Psoas muscle (tissue), 8 donors: Measurements from ENCODE around the gene PDZD7. TPM values are rescaled to one million over a fixed set of nuclear protein-coding genes. Genes with fewer than 3 reads are reported as not detected.

Source experiments
- ATAC-seq, 4 donors: fragments of 200-7000 bp; cut with Tn5 transposase; one replicate each; pipeline ENCODE4 v1.9.1; 2020; ENCODE audit warnings: moderate library complexity in 3 of 4, mild to moderate bottlenecking in 2 of 4
- DNase-seq, 2 donors: peaks; one replicate each; pipeline ENCODE4 v3.0.0-alpha.2; 2020
- H3K27ac ChIP-seq: fragments of 200-600 bp; one replicate; pipeline ENCODE4 v1.8.0; 2022
- H3K27me3 ChIP-seq, 3 donors: fragments of 200-600 bp in 1 of 3; one replicate each; pipeline versions ENCODE4 v1.6.1 to v1.8.0; 2013 to 2022; ENCODE audit warnings: low read length in 2 of 3, mild to moderate bottlenecking in 2 of 3, moderate library complexity in 1 of 3; ENCODE audit not compliant: insufficient read depth in 3 of 3
- H3K36me3 ChIP-seq, 2 donors: fragments of 200-600 bp in 1 of 2; one replicate each; pipeline versions ENCODE4 v1.6.1 to v1.8.0; 2013 to 2022; ENCODE audit warnings: low read depth in 1 of 2, mild to moderate bottlenecking in 1 of 2, moderate library complexity in 1 of 2; ENCODE audit not compliant: insufficient read depth in 1 of 2
- H3K4me1 ChIP-seq: fragments of 200-600 bp; one replicate; pipeline ENCODE4 v1.8.0; 2022
- H3K4me3 ChIP-seq: fragments of 200-600 bp; one replicate; pipeline ENCODE4 v1.8.0; 2022; ENCODE audit warnings: mild to moderate bottlenecking
- H3K9me3 ChIP-seq: fragments of 200-600 bp; one replicate; pipeline ENCODE4 v1.8.0; 2022
- WGBS, 3 donors: extraction: QIAGEN DNeasy Blood & Tissue Kit; methylation state at CpG; one replicate each; pipeline versions ENCODE4 v1.1.6 to v1.1.7; 2013; 5-methylcytosine and 5-hydroxymethylcytosine counted together
- intact Hi-C, 2 donors: fragments of 100-400 bp; cut with DNase I; formaldehyde crosslinking; loops; one replicate each; pipeline versions ENCODE4 v1.11.0 to v1.14.2; 2022
- polyA plus RNA-seq, 3 donors: library from polyadenylated mRNA; stranded (reverse); fragments of 200-250 nt; gene quantifications; one replicate each; pipeline ENCODE4 v1.2.3, GENCODE V29; 2013
- total RNA-seq, 4 donors: library from RNA; stranded (reverse); fragmentation: NEBNext Ultra II Directional in 2 of 4; extraction: Animal tissue kit (Norgen Biotek cat#: 25700) in 2 of 4; gene quantifications; one replicate each; pipeline versions ENCODE4 v1.2.1 to v1.2.4, GENCODE V29; 2021 to 2023
- TF ChIP-seq, protein P1 (sequence below): fragments of 200-600 bp; IDR thresholded peaks from one replicate; pipeline ENCODE4 v1.8.0; 2022; ENCODE audit warnings: antibody characterized with exemption
- donor health status: healthy with polysubstance abuse.
- donor health status: DM: no; HTN: no; CAD: no; lungs with moderate emphysema.
- donor health status: Bipolar disorder and iron deficiency.
- donor health status: healthy.
- donor health status: DM: yes; HTN: yes; CAD: no.
- donor health status: DM: no; HTN: no; CAD: no.
- donor health status: DM: no; HTN: no; CAD: no.
- donor health status: DM: yes; HTN: yes; CAD: no.

PDZD7 gene
- total and polyA plus RNA-seq, 7 donors, result 0.04 to 0.54 (median 0.08) TPM; not detected in 2

DNA sequence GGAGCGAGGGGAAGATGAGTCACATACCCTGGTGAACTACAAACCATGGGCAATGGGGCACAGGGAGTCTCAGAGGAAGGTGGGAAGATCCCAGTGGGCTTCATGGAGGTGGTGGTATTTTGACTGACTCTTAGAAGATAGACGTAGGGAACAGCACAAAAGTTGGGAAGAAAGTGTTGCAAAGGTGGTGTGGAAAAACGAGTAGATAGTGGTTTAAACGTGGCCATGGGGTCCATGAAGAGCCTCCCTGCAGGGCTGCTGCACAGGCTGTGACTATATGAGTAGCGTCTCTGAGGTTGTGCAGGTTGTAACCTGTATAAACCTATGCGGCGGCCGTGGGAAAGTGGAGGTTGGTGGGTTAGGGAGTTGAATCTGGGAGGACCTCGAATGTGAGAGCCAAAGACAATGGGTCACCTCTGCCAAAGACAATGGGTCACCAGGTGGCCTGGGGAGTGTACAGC is 17.5 kb downstream of the PDZD7 start:
- H3K36me3 ChIP-seq, result no peaks in the 10 kb centered on the region
- H3K4me3 ChIP-seq, result no peak overlapping the region
- H3K27me3 ChIP-seq, result peaks cover 0 to 4% (median 2%) of the 10 kb centered on the region in 3 donors
- TF ChIP-seq, protein P1, sequence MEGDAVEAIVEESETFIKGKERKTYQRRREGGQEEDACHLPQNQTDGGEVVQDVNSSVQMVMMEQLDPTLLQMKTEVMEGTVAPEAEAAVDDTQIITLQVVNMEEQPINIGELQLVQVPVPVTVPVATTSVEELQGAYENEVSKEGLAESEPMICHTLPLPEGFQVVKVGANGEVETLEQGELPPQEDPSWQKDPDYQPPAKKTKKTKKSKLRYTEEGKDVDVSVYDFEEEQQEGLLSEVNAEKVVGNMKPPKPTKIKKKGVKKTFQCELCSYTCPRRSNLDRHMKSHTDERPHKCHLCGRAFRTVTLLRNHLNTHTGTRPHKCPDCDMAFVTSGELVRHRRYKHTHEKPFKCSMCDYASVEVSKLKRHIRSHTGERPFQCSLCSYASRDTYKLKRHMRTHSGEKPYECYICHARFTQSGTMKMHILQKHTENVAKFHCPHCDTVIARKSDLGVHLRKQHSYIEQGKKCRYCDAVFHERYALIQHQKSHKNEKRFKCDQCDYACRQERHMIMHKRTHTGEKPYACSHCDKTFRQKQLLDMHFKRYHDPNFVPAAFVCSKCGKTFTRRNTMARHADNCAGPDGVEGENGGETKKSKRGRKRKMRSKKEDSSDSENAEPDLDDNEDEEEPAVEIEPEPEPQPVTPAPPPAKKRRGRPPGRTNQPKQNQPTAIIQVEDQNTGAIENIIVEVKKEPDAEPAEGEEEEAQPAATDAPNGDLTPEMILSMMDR, result no peak
- 56 to 63% (median 60%) methylated on average over 9 of the region's 9 CpGs for WGBS, 3 donors
- intact Hi-C loops, result loop anchor here (10.0 kb wide), 2 partner anchors 49 to 449 kb away; partner anchors contain the start of gene SEMA4G (in 1 of the 2)
- DNase-seq (peak in 1 of 2 donors; percentile 38), ATAC-seq (no peak)
- H3K9me3 ChIP-seq, result no peaks in the 10 kb centered on the region
- peaks cover 6% of the 10 kb centered on the region for H3K4me1 ChIP-seq
- H3K27ac ChIP-seq, result peak overlapping the region; percentile 66

- peak; percentile 89 to 92 for DNase-seq
- TF ChIP-seq, protein P1, result peak; percentile 81
- peak; percentile 85 to 91 (median 88) for ATAC-seq
- 20 to 23% (median 22%) methylated on average over 14 of the region's 14 CpGs for WGBS, 3 donors
- Histone ChIP-seq H3K4me1 (peaks cover 6% of the 10 kb centered on the region), H3K27me3 (peaks cover 0 to 2% (median 0%) of the 10 kb centered on the region in 3 donors), H3K27ac (peak overlapping the region; percentile 66), H3K36me3 (no peaks in the 10 kb centered on the region), H3K9me3 (no peaks in the 10 kb centered on the region), H3K4me3 (no peak overlapping the region)
- intact Hi-C loops, result loop anchor here (10.0 kb wide), 2 partner anchors 48 to 448 kb away; partner anchors contain the start of gene SEMA4G (in 1 of the 2)
Measured at GRCh38 chr10:101012525-101013364, 18.2 kb downstream of the PDZD7 start.

DNA sequence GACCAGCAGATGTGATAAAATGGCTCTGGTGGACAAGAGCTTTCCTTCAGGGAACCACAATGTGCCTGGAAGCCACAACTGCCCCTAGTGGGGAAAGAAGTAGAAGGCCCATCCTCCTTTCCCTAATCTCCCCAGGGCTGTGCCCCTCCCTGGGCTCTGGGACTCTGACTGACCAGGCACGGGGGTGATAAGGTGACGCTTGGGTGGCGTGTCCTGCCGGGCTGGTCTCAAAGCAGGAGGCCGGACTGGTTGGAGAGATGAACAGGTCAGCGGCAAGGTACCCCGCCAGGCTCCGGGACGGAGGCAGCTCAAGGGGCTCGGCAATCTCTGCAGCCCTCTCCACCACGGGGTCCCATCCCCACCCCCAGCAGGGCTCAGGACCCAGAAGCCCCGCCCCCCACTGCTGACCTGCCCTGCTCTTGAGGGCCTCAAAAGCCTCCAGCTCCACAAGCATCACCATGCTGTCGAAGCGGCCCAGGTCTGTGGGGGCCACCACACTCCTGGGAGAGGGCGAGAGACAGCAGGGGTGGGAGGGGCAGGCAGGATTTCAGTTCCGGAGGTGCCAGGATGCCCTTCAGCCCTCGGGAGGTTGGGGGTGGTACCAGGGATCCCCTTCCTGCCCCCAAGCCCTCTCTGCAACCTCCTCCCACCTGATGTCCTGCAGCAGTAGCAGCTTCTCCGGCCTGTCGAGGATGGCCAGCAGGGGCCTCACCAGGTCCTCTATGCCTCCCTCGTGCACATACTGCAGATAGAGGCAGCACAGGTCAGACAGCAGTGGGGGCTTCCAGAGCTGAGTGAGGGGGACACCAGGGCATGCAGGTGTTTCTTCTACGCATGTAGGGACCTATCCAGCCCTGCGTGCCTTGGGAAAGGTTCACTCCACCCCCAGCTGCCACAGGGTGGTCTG is 19.2 kb downstream of the PDZD7 start:
- DNase-seq, result peak in 1 of 2 donors; percentile 33
- Histone ChIP-seq H3K36me3 (peaks cover 0 to 8% of the 10 kb centered on the region in 2 donors), H3K9me3 (no peaks in the 10 kb centered on the region), H3K27me3 (peaks cover 0 to 2% (median 0%) of the 10 kb centered on the region in 3 donors), H3K4me1 (peaks cover 12% of the 10 kb centered on the region), H3K27ac (no peak overlapping the region), H3K4me3 (no peak overlapping the region)
- WGBS, 3 donors, result 74 to 79% (median 74%) methylated on average over 21 to 22 of the region's 22 CpGs
- TF ChIP-seq, protein P1, result no peak
- ATAC-seq, result no peak
- intact Hi-C loops, result loop anchor here (10.0 kb wide), 2 partner anchors 47 to 447 kb away; partner anchors contain the start of gene SEMA4G (in 1 of the 2)

DNA sequence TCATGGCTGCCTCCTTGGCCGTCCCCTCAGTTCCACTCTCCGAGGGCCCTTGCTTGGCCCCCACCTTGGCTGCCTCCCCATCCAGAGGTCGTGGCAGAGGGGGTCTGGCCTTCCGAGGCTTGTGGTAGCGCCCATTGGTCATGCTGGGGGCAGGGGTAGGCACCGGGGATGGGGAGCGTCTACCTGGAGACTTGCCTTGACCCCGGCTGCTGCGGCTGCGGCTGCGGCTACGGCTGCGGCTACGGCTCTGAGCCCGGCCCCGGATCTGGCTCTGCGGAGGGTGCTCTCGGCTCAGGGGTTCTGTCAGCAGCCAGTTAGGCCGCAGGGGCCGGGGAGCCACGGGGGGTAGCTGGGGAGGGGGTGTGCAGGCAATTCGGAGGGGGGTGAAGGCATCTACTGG is 20.6 kb downstream of the PDZD7 start:
- H3K36me3 ChIP-seq, result peaks cover 0 to 22% of the 10 kb centered on the region in 2 donors
- intact Hi-C loops, result loop anchor here (10.0 kb wide), 2 partner anchors 46 to 446 kb away; partner anchors contain the start of gene SEMA4G (in 1 of the 2)
- 95 to 96% (median 96%) methylated on average over 22 of the region's 22 CpGs for WGBS, 3 donors
- DNase-seq (peak in 1 of 2 donors; percentile 56), ATAC-seq (no peak)
- no peaks in the 10 kb centered on the region for H3K9me3 ChIP-seq
- H3K4me1 ChIP-seq, result peaks cover 12% of the 10 kb centered on the region
- TF ChIP-seq, protein P1, result no peak
- no peak overlapping the region for H3K4me3 ChIP-seq
- H3K27me3 ChIP-seq, result no peaks in the 10 kb centered on the region
- H3K27ac ChIP-seq, result no peak overlapping the region
